GM23338 (cell line): ENCODE data around the gene CNTNAP2.

Experiments
- CREB1 ChIP-seq: fragments of 250-450 bp; sonication (Bioruptor Pico); IDR thresholded peaks from 2 replicates; pipeline ENCODE4 v1.5.0; 2020; ENCODE audit warnings: low read depth, mild to moderate bottlenecking, moderate library complexity
- EZH2 ChIP-seq: fragments of 200-600 bp; sonication (generic); IDR thresholded peaks from one replicate; pipeline ENCODE4 v1.8.0; 2017; ENCODE audit warnings: antibody characterized with exemption, mild to moderate bottlenecking, low read depth; ENCODE audit not compliant: unreplicated experiment
- EZH2phosphoT487 ChIP-seq: fragments of 200-600 bp; sonication (generic); IDR thresholded peaks from one replicate; pipeline ENCODE4 v1.8.1; 2018; ENCODE audit warnings: antibody characterized with exemption; ENCODE audit not compliant: unreplicated experiment
- JUNB ChIP-seq: IDR thresholded peaks from one replicate; pipeline ENCODE4 v1.6.1; 2016; ENCODE audit warnings: antibody characterized with exemption; ENCODE audit not compliant: unreplicated experiment
- POLR2AphosphoS5 ChIP-seq: IDR thresholded peaks from 2 replicates; pipeline ENCODE4 v1.6.1; 2016; ENCODE audit warnings: antibody characterized with exemption, low read depth
- ZNF331 ChIP-seq: fragments of 250-450 bp; sonication (Bioruptor Pico); IDR thresholded peaks from 2 replicates; pipeline ENCODE4 v1.5.0; 2020; ENCODE audit warnings: low read depth, mild to moderate bottlenecking, moderate library complexity
- TF ChIP-seq, protein P1 (sequence below), 2 experiments: fragments of 200-600 bp in 1 of 2; sonication (generic) in 1 of 2; conservative IDR thresholded peaks; 2 replicates each; pipeline versions ENCODE4 v1.5.1 to v1.6.1; 2016 to 2017; ENCODE audit warnings: antibody characterized with exemption in 2 of 2, low read depth in 2 of 2, mild to moderate bottlenecking in 2 of 2, moderate library complexity in 1 of 2
- TF ChIP-seq, protein P2 (sequence below): IDR thresholded peaks from one replicate; pipeline ENCODE4 v1.6.1; 2018; ENCODE audit warnings: antibody characterized with exemption; ENCODE audit not compliant: unreplicated experiment

DNA sequence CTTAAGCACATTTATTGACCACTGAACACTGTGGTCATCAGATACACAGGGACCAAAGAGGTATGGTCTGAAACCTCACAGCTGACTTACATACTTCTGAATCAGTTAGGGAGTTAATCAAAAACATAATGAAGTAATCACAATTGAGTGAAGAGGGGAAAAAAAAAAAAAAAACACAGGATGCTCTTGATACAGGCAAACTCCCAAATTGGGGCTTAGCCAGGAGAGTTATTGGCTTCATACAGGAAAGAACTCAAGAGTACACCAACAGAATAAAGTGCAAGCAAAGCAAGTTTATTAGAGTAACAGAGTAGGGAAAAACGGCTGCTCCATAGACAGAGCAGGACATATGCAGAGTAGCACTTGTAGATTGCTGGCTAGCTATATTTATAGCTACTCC lies 917.0 kb downstream of the CNTNAP2 start:
- TF ChIP-seq, protein P1, sequence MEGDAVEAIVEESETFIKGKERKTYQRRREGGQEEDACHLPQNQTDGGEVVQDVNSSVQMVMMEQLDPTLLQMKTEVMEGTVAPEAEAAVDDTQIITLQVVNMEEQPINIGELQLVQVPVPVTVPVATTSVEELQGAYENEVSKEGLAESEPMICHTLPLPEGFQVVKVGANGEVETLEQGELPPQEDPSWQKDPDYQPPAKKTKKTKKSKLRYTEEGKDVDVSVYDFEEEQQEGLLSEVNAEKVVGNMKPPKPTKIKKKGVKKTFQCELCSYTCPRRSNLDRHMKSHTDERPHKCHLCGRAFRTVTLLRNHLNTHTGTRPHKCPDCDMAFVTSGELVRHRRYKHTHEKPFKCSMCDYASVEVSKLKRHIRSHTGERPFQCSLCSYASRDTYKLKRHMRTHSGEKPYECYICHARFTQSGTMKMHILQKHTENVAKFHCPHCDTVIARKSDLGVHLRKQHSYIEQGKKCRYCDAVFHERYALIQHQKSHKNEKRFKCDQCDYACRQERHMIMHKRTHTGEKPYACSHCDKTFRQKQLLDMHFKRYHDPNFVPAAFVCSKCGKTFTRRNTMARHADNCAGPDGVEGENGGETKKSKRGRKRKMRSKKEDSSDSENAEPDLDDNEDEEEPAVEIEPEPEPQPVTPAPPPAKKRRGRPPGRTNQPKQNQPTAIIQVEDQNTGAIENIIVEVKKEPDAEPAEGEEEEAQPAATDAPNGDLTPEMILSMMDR (conservative IDR thresholded peaks at IDR 0.05; ENCODE audit: low read depth in 2 of 2), result no peak
- TF ChIP-seq, protein P2, sequence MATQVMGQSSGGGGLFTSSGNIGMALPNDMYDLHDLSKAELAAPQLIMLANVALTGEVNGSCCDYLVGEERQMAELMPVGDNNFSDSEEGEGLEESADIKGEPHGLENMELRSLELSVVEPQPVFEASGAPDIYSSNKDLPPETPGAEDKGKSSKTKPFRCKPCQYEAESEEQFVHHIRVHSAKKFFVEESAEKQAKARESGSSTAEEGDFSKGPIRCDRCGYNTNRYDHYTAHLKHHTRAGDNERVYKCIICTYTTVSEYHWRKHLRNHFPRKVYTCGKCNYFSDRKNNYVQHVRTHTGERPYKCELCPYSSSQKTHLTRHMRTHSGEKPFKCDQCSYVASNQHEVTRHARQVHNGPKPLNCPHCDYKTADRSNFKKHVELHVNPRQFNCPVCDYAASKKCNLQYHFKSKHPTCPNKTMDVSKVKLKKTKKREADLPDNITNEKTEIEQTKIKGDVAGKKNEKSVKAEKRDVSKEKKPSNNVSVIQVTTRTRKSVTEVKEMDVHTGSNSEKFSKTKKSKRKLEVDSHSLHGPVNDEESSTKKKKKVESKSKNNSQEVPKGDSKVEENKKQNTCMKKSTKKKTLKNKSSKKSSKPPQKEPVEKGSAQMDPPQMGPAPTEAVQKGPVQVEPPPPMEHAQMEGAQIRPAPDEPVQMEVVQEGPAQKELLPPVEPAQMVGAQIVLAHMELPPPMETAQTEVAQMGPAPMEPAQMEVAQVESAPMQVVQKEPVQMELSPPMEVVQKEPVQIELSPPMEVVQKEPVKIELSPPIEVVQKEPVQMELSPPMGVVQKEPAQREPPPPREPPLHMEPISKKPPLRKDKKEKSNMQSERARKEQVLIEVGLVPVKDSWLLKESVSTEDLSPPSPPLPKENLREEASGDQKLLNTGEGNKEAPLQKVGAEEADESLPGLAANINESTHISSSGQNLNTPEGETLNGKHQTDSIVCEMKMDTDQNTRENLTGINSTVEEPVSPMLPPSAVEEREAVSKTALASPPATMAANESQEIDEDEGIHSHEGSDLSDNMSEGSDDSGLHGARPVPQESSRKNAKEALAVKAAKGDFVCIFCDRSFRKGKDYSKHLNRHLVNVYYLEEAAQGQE, result no peak
- TF ChIP-seq EZH2 (no peak), JUNB (no peak), ZNF331 (no peak), POLR2AphosphoS5 (no peak), EZH2phosphoT487 (no peak), CREB1 (CRISPR knock-in tag) (no peak)
